WTC11 (cell line): ENCODE measurements around the gene FAM193B. TPM values are rescaled to one million over a fixed set of nuclear protein-coding genes. Genes with fewer than 3 reads are reported as not detected.
A peak's percentile ranks its signal among the peaks of the same experiment; 100 is the strongest.

Experiments used
- ATAC-seq: fragments of 200-7000 bp; cut with Tn5 transposase; 2 replicates; pipeline ENCODE4 v1.10.0; 2021; ENCODE audit warnings: mild to moderate bottlenecking, moderate library complexity
- CTCF ChIA-PET: fragments of 300-600 bp; sonication (Branson Sonifier 250); formaldehyde crosslinking; loops from one replicate; lab custom pipeline; 2021; ENCODE audit warnings: antibody characterized with exemption; lab: Charles Lee
- POLR2A ChIA-PET: fragments of 350-600 bp; sonication (Branson Sonifier 250); formaldehyde crosslinking; loops from one replicate; lab custom pipeline; 2021; ENCODE audit warnings: antibody characterized with exemption; lab: Charles Lee
- DNase-seq: peaks from one replicate; pipeline ENCODE4 v3.0.0; 2021; ENCODE audit warnings: low spot score
- H3K27ac Mint-ChIP-seq: 2 replicates; pipeline ENCODE4 v1.8.0; 2021; ENCODE audit warnings: mixed read lengths
- H3K27me3 Mint-ChIP-seq: 2 replicates; pipeline ENCODE4 v1.8.0; 2021; ENCODE audit warnings: low read depth, mild to moderate bottlenecking, moderate library complexity, mixed read lengths
- H3K36me3 Mint-ChIP-seq: 2 replicates; pipeline ENCODE4 v1.8.0; 2021; ENCODE audit warnings: mixed read lengths
- H3K4me1 Mint-ChIP-seq: 2 replicates; pipeline ENCODE4 v1.8.0; 2022; ENCODE audit warnings: mixed read lengths
- H3K4me3 Mint-ChIP-seq: 2 replicates; pipeline ENCODE4 v1.8.0; 2021; ENCODE audit warnings: mild to moderate bottlenecking, moderate library complexity, mixed read lengths
- H3K9me3 Mint-ChIP-seq: 2 replicates; pipeline ENCODE4 v1.8.0; 2021; ENCODE audit warnings: mixed read lengths
- GRHL2 ChIP-seq: fragments of 250-450 bp; sonication (Bioruptor Pico); IDR thresholded peaks from 2 replicates; pipeline ENCODE4 v1.8.0; 2022; ENCODE audit warnings: mild to moderate bottlenecking, moderate library complexity; ENCODE audit not compliant: insufficient replicate concordance, severe bottlenecking
- MAX ChIP-seq: sonication (generic); formaldehyde crosslinking; IDR thresholded peaks from 2 replicates; pipeline ENCODE4 v1.8.0; 2022; ENCODE audit warnings: mild to moderate bottlenecking, missing genetic modification reagents
- NR1H2 ChIP-seq: sonication (generic); formaldehyde crosslinking; IDR thresholded peaks from 2 replicates; pipeline ENCODE4 v1.9.0; 2021; ENCODE audit warnings: mild to moderate bottlenecking, moderate library complexity, missing genetic modification reagents
- PRDM15 ChIP-seq: sonication (generic); formaldehyde crosslinking; IDR thresholded peaks from 2 replicates; pipeline ENCODE4 v1.8.0; 2022; ENCODE audit warnings: missing genetic modification reagents
- PRRX2 ChIP-seq: fragments of 250-450 bp; sonication (Bioruptor Pico); IDR thresholded peaks from 2 replicates; pipeline ENCODE4 v1.8.0; 2021; ENCODE audit warnings: mild to moderate bottlenecking
- SMAD3 ChIP-seq: sonication (generic); formaldehyde crosslinking; IDR thresholded peaks from 2 replicates; pipeline ENCODE4 v1.8.0; 2022; ENCODE audit warnings: missing genetic modification reagents, mild to moderate bottlenecking, borderline replicate concordance
- ZNF219 ChIP-seq: sonication (generic); formaldehyde crosslinking; IDR thresholded peaks from 2 replicates; pipeline ENCODE4 v1.8.0; 2023; ENCODE audit warnings: missing genetic modification reagents, mild to moderate bottlenecking, borderline replicate concordance
- ZNF232 ChIP-seq: sonication (generic); formaldehyde crosslinking; IDR thresholded peaks from 2 replicates; pipeline ENCODE4 v1.8.0; 2022; ENCODE audit warnings: mild to moderate bottlenecking, missing genetic modification reagents
- ZNF281 ChIP-seq: sonication (generic); formaldehyde crosslinking; IDR thresholded peaks from 2 replicates; pipeline ENCODE4 v1.8.0; 2023; ENCODE audit warnings: mild to moderate bottlenecking, missing genetic modification reagents
- ZNF416 ChIP-seq: fragments of 250-450 bp; sonication (Bioruptor Pico); IDR thresholded peaks from 2 replicates; pipeline ENCODE4 v1.9.0; 2021; ENCODE audit warnings: mild to moderate bottlenecking, inconsistent platforms
- total RNA-seq: library from RNA; stranded (reverse); gene quantifications from 3 replicates; pipeline ENCODE4 v1.2.3, GENCODE V29; 2021
- TF ChIP-seq, protein P1 (sequence below): fragments of 250-450 bp; sonication (Bioruptor Pico); IDR thresholded peaks from 2 replicates; pipeline ENCODE4 v1.8.0; 2021; ENCODE audit warnings: mild to moderate bottlenecking
- TF ChIP-seq, protein P2 (sequence below): fragments of 200-600 bp; IDR thresholded peaks from 2 replicates; pipeline ENCODE4 v1.8.0; 2022; ENCODE audit warnings: antibody characterized with exemption
- TF ChIP-seq, protein P3 (sequence below): sonication (generic); formaldehyde crosslinking; IDR thresholded peaks from 2 replicates; pipeline ENCODE4 v1.8.1; 2022; ENCODE audit warnings: mild to moderate bottlenecking, moderate library complexity, missing genetic modification reagents

Gene FAM193B
- total RNA-seq, 1 experiment from 2014 or later: 101 TPM

DNA sequence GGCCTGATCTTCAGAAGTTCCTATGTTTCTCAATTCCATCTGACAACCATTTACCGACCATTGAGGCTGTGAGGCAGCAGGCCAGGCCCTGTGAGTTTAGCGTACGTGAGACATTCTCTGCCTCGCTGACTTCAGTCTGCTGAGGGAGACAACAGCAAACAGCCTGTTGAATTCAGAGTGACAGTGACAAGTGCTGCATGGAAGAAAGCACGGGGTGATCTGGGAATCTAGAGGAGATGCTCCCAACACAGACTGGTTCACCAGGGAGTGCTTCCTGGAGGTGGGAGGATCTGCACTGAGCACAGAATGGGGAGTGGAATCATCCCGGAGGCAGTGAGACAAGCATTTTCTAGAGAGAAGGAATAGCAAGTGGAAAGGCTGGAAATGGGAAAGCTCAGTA, 27.6 kb downstream of the FAM193B start:
- no peak overlapping the region for H3K27ac Mint-ChIP-seq
- peaks cover 23% of the 10 kb centered on the region for H3K36me3 Mint-ChIP-seq
- no peak for ATAC-seq
- H3K4me1 Mint-ChIP-seq: no peaks in the 10 kb centered on the region
- no peaks in the 10 kb centered on the region for H3K9me3 Mint-ChIP-seq
- POLR2A ChIA-PET: no interaction called here
- no peak for DNase-seq
- CTCF ChIA-PET: no interaction called here
- TF ChIP-seq NR1H2 (CRISPR knock-in tag) (no peak), SMAD3 (CRISPR knock-in tag) (no peak)
- H3K4me3 Mint-ChIP-seq: no peak overlapping the region
- no peaks in the 10 kb centered on the region for H3K27me3 Mint-ChIP-seq

GRCh38 chr5:177526191-177526590, 28.2 kb downstream of the FAM193B start:
- no peak for DNase-seq
- Mint-ChIP-seq H3K36me3 (peaks cover 28% of the 10 kb centered on the region), H3K27me3 (no peaks in the 10 kb centered on the region), H3K9me3 (no peaks in the 10 kb centered on the region), H3K27ac (no peak overlapping the region), H3K4me1 (no peaks in the 10 kb centered on the region), H3K4me3 (no peak overlapping the region)
- POLR2A ChIA-PET: no interaction called here
- no peak for ATAC-seq
- CTCF ChIA-PET: no interaction called here
- TF ChIP-seq MAX (CRISPR knock-in tag) (no peak), ZNF281 (no peak), ZNF232 (CRISPR knock-in tag) (no peak), ZNF219 (CRISPR knock-in tag) (no peak), ZNF416 (no peak)
- TF ChIP-seq, protein P1, sequence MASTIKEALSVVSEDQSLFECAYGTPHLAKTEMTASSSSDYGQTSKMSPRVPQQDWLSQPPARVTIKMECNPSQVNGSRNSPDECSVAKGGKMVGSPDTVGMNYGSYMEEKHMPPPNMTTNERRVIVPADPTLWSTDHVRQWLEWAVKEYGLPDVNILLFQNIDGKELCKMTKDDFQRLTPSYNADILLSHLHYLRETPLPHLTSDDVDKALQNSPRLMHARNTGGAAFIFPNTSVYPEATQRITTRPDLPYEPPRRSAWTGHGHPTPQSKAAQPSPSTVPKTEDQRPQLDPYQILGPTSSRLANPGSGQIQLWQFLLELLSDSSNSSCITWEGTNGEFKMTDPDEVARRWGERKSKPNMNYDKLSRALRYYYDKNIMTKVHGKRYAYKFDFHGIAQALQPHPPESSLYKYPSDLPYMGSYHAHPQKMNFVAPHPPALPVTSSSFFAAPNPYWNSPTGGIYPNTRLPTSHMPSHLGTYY (CRISPR knock-in tag): no peak

- ChIA-PET CTCF (interaction anchor here (0.8 kb wide), 1 partner anchor 24 kb away, joined by 3 read pairs; no protein-coding TSS in a partner anchor), POLR2A (interaction anchor here (0.6 kb wide), 1 partner anchor 220 kb away, joined by 4 read pairs; no protein-coding TSS in a partner anchor)
- no peak for DNase-seq
- Mint-ChIP-seq H3K4me1 (no peaks in the 10 kb centered on the region), H3K27me3 (no peaks in the 10 kb centered on the region), H3K27ac (no peak overlapping the region), H3K4me3 (no peak overlapping the region), H3K9me3 (no peaks in the 10 kb centered on the region), H3K36me3 (peaks cover 25% of the 10 kb centered on the region)
- TF ChIP-seq, protein P2, sequence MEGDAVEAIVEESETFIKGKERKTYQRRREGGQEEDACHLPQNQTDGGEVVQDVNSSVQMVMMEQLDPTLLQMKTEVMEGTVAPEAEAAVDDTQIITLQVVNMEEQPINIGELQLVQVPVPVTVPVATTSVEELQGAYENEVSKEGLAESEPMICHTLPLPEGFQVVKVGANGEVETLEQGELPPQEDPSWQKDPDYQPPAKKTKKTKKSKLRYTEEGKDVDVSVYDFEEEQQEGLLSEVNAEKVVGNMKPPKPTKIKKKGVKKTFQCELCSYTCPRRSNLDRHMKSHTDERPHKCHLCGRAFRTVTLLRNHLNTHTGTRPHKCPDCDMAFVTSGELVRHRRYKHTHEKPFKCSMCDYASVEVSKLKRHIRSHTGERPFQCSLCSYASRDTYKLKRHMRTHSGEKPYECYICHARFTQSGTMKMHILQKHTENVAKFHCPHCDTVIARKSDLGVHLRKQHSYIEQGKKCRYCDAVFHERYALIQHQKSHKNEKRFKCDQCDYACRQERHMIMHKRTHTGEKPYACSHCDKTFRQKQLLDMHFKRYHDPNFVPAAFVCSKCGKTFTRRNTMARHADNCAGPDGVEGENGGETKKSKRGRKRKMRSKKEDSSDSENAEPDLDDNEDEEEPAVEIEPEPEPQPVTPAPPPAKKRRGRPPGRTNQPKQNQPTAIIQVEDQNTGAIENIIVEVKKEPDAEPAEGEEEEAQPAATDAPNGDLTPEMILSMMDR: 0 out of 2 replicates have a peak, but pooled peaks have one; percentile 7
- TF ChIP-seq GRHL2 (CRISPR knock-in tag): no peak
- 0 out of 2 replicates have a peak, but pooled peaks have one; percentile 15 for ATAC-seq
These were observed 29.3 kb downstream of the FAM193B start for GRCh38 chr5:177524941-177525655.

GRCh38 chr5:177524539-177524900, 29.8 kb downstream of the FAM193B start:
- H3K4me1 Mint-ChIP-seq: no peaks in the 10 kb centered on the region
- no peak overlapping the region for H3K4me3 Mint-ChIP-seq
- no peaks in the 10 kb centered on the region for H3K9me3 Mint-ChIP-seq
- ChIA-PET CTCF (interaction anchor here (0.8 kb wide), 1 partner anchor 23 kb away, joined by 3 read pairs; no protein-coding TSS in a partner anchor), POLR2A (interaction anchor here (0.6 kb wide), 1 partner anchor 220 kb away, joined by 4 read pairs; no protein-coding TSS in a partner anchor)
- no peak overlapping the region for H3K27ac Mint-ChIP-seq
- H3K27me3 Mint-ChIP-seq: no peaks in the 10 kb centered on the region
- ATAC-seq (no peak), DNase-seq (no peak)
- peaks cover 29% of the 10 kb centered on the region for H3K36me3 Mint-ChIP-seq
- TF ChIP-seq PRRX2 (no peak), PRDM15 (CRISPR knock-in tag) (no peak)
- TF ChIP-seq, protein P3, sequence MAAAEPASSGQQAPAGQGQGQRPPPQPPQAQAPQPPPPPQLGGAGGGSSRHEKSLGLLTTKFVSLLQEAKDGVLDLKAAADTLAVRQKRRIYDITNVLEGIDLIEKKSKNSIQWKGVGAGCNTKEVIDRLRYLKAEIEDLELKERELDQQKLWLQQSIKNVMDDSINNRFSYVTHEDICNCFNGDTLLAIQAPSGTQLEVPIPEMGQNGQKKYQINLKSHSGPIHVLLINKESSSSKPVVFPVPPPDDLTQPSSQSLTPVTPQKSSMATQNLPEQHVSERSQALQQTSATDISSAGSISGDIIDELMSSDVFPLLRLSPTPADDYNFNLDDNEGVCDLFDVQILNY (CRISPR knock-in tag): no peak
